ENCODE measurements around the gene TOP3B.

TOP3B gene

DNA sequence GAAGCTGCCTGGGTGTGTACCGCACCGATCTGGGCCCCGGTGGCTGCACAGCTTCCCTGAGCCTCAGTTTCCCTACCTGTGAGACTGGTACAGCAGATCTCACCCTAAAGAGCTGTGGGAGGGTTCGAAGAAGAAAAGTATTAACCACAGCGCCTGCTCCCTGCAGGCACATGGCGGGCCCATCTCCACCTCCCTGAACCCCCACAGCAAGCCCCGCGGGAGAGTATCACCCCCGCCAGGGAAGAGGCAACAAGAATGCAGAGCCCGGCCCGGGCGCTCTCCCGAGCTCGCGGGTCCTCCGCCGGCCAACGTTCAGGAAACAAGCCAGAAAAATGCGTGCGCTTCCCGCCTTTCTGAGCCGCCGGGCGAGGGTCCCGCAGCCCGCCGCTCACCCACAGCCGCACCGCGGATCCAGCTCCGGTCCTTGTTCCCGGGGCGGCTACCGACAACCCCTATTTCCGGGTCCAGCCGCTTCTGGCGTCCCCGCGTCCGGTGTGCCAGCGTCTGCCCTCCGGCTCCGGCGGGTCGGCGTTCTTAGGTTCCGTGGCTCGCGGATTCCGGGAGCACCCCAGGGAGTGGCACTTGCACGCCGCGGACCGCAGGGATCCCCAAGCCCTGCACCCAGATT, at the start of gene TOP3B:
Gene TOP3B, minus strand, starts transcription at position 450 of the 628 bp plus-strand sequence. CDS start 7,078 bp downstream, outside the sequence.
- POLR2A ChIA-PET = no interaction called here

GRCh38 chr22:22031183-22031945, 48.8 kb upstream of the TOP3B start:
- ChIA-PET CTCF (interaction anchor here (0.7 to 6.6 kb wide), 22 partner anchors 9 to 383 kb away, joined by 3 to 68 read pairs (median 6); partner anchors contain the start of gene PPM1F), POLR2A (no interaction called here)
- DNase-seq (ENCODE audit: extremely low spot score) = no peak
- no peak for TF ChIP-seq CTCF (IDR thresholded peaks at IDR 0.05; ENCODE audit: control extremely low read depth, extremely low read depth, low read depth, missing control alignments)

More for the DNA sequence above, at the start of gene TOP3B:
- DNase-seq (ENCODE audit: extremely low spot score) = peak; percentile 93
- TF ChIP-seq CTCF (IDR thresholded peaks at IDR 0.05; ENCODE audit: control extremely low read depth, extremely low read depth, low read depth, missing control alignments) = no peak
- CTCF ChIA-PET = interaction anchor here (0.8 to 3.3 kb wide), 4 partner anchors 11 to 44 kb away, joined by 3 to 47 read pairs (median 12); no protein-coding TSS in a partner anchor

DNA sequence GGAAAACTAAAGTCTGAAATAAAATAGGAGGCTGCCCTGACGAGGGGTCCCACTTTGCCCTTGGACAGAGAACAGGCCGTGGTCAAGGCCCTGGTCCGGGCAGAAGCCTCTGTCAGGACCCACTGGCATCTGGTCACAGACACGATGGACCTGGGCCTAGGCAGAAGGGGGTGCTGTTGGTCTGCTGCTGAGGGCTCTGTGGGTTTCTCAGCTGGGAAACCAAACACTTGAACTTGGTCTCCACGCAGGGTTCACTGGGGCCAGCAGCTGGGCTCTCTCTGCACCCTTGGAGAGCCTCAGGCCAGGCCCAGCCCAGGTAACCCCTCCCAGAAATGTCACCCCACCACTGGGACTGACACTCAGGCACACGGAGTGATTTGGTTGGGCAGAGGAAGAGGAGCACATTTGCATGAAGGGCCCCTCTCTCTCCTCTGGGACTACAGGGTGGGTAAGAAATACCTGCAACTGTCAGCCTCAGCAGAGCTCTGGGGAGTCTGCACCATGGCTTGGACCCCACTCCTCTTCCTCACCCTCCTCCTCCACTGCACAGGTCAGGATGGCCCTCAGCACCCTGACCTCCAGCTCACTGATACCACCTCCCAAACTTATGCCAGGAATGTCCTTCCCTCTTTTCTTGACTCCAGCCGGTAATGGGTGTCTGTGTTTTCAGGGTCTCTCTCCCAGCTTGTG, 48.1 kb upstream of the TOP3B start:
- CTCF ChIA-PET = interaction anchor here (0.7 to 6.6 kb wide), 21 partner anchors 8 to 384 kb away, joined by 3 to 68 read pairs (median 5); partner anchors contain the start of gene PPM1F

DNA sequence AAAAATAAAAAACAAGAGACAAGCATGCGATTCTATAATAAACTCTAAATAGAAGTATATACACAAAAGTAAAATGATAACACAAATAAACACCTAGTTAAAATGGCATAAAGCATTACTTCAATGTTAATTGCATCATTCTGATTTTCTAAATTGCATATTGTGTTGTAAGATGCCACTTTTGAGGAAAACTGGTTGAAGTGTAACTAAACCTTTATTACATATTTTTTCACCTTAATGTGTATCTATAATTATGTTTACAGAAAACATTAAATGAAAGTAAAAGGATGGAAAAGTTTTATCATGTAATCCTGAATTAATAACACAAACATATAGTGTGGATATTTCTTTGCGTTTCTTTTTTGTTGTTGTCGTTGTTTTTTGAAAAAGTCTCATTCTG, 45.4 kb upstream of the TOP3B start:
- TF ChIP-seq CTCF (IDR thresholded peaks at IDR 0.05; ENCODE audit: control extremely low read depth, extremely low read depth, low read depth, missing control alignments) = no peak
- ChIA-PET POLR2A (no interaction called here), CTCF (interaction anchor here (1.2 to 2.9 kb wide), 3 partner anchors 10 to 33 kb away, joined by 3 to 10 read pairs (median 4); no protein-coding TSS in a partner anchor)
- no peak for DNase-seq (ENCODE audit: extremely low spot score)

More for the DNA sequence above, 48.1 kb upstream of the TOP3B start:
- TF ChIP-seq CTCF (IDR thresholded peaks at IDR 0.05; ENCODE audit: control extremely low read depth, extremely low read depth, low read depth, missing control alignments) = peak; percentile 74
- peak; percentile 83 for DNase-seq (ENCODE audit: extremely low spot score)
- POLR2A ChIA-PET = no interaction called here

GRCh38 chr22:22026157-22026831, 43.7 kb upstream of the TOP3B start:
- no peak for TF ChIP-seq CTCF (IDR thresholded peaks at IDR 0.05; ENCODE audit: control extremely low read depth, extremely low read depth, low read depth, missing control alignments)
- ChIA-PET POLR2A (no interaction called here), CTCF (no interaction called here)
- peak; percentile 86 for DNase-seq (ENCODE audit: extremely low spot score)

Measured in GM10248 (cell line).